K562 (cell line): ENCODE results near the gene GPN3. TPM values are rescaled to one million over a fixed set of nuclear protein-coding genes. Genes with fewer than 3 reads are reported as not detected.

Experiments
- BRD9 ChIP-seq: fragments of 450-650 bp; IDR thresholded peaks from 2 replicates; pipeline ENCODE4 v1.6.1; 2018; ENCODE audit warnings: low read depth; ENCODE audit not compliant: partially characterized antibody
- CBX1 ChIP-seq: sonication (generic); IDR thresholded peaks from 2 replicates; pipeline ENCODE4 v1.6.1; 2016; ENCODE audit warnings: antibody characterized with exemption, low read depth, mild to moderate bottlenecking
- ETV6 ChIP-seq, 3 experiments: fragments of 150-350 bp in 1 of 3; sonication (generic) in 1 of 3; formaldehyde crosslinking in 1 of 3; IDR thresholded peaks; 2 replicates each; pipeline versions ENCODE4 v1.6.1 to v1.8.0; 2014 to 2022; ENCODE audit warnings: borderline replicate concordance in 2 of 3, low read depth in 2 of 3, antibody characterized with exemption in 1 of 3, low read length in 1 of 3, mild to moderate bottlenecking in 1 of 3, missing genetic modification reagents in 1 of 3
- FOXK2 ChIP-seq, 2 experiments: fragments of 450-650 bp; IDR thresholded peaks in 1 of 2; conservative IDR thresholded peaks in 1 of 2; 2 replicates each; pipeline ENCODE4 v1.6.1; 2016; ENCODE audit warnings: low read depth in 2 of 2, mild to moderate bottlenecking in 1 of 2
- GATA2 ChIP-seq: sonication (generic); formaldehyde crosslinking; IDR thresholded peaks from 2 replicates; pipeline ENCODE4 v1.4.0; 2020; ENCODE audit warnings: mild to moderate bottlenecking, missing genetic modification reagents
- HLTF ChIP-seq: fragments of 450-650 bp; IDR thresholded peaks from 2 replicates; pipeline ENCODE4 v1.6.1; 2016
- LEF1 ChIP-seq: fragments of 450-650 bp; IDR thresholded peaks from 2 replicates; pipeline ENCODE4 v1.6.1; 2016; ENCODE audit warnings: mild to moderate bottlenecking
- MAFG ChIP-seq: fragments of 450-650 bp; conservative IDR thresholded peaks from 2 replicates; pipeline ENCODE4 v1.6.1; 2016; ENCODE audit warnings: missing genetic modification characterization, missing compliant biosample characterization
- MED1 ChIP-seq: sonication (generic); formaldehyde crosslinking; IDR thresholded peaks from 2 replicates; pipeline ENCODE4 v1.8.1; 2023; ENCODE audit warnings: missing genetic modification reagents, borderline replicate concordance
- RBFOX2 ChIP-seq: fragments of 200-400 bp; formaldehyde crosslinking; IDR thresholded peaks from 2 replicates; pipeline ENCODE4 v1.6.1; 2017; ENCODE audit warnings: low read depth, mild to moderate bottlenecking, low read length, moderate library complexity
- SETDB1 ChIP-seq: IDR thresholded peaks from one replicate; pipeline ENCODE4 v1.6.1; 2012; ENCODE audit warnings: low read length, control low read depth, inconsistent platforms
- SRSF9 ChIP-seq: fragments of 200-400 bp; formaldehyde crosslinking; IDR thresholded peaks from 2 replicates; pipeline ENCODE4 v1.6.1; 2017; ENCODE audit warnings: low read depth, low read length, borderline replicate concordance
- XRCC4 ChIP-seq: IDR thresholded peaks from one replicate; pipeline ENCODE4 v1.6.1; 2011; ENCODE audit not compliant: insufficient read depth, insufficient read length; ENCODE audit errors: extremely low read depth
- ZNF121 ChIP-seq: sonication (generic); formaldehyde crosslinking; conservative IDR thresholded peaks from 2 replicates; pipeline ENCODE4 v1.8.0; 2022; ENCODE audit warnings: missing genetic modification reagents
- ZNF134 ChIP-seq: fragments of 250-450 bp; sonication (Bioruptor Pico); conservative IDR thresholded peaks from 2 replicates; pipeline ENCODE4 v1.4.0; 2020
- ZNF23 ChIP-seq: fragments of 250-450 bp; sonication (Bioruptor Pico); IDR thresholded peaks from 2 replicates; pipeline ENCODE4 v1.4.0; 2020; ENCODE audit warnings: mild to moderate bottlenecking
- polyA plus RNA-seq, 8 experiments: library from polyadenylated mRNA; depleted of rRNA in 4 of 8; stranded (reverse) in 5 of 8; unstranded in 3 of 8; fragments of >200 nt; fragmentation: Nextera tagmentation in 2 of 8; fragmentation: Illumina TruSeq in 1 of 8; extraction: Ambion mirVana in 2 of 8; extraction: Trizol in 1 of 8; gene quantifications; 2 replicates each; pipeline versions ENCODE4 v1.2.1 to v1.2.3, GENCODE V29; 2011 to 2014; ENCODE audit warnings: inconsistent platforms in 1 of 8, missing spikeins in 1 of 8
- total RNA-seq, 7 experiments: library from RNA; depleted of rRNA in 6 of 7; stranded (reverse); fragments of >200 nt in 6 of 7; fragmentation: Illumina TruSeq in 2 of 7; extraction: Trizol in 2 of 7; gene quantifications; 2 replicates each; pipeline versions ENCODE4 v1.2.1 to v1.2.3, GENCODE V29; 2011 to 2021; ENCODE audit warnings: low replicate concordance in 1 of 7
- TF ChIP-seq, protein P1 (sequence below): IDR thresholded peaks from 2 replicates; pipeline ENCODE4 v1.6.1; 2012; ENCODE audit warnings: low read depth, low read length, improper control_type of control experiment, borderline replicate concordance
- TF ChIP-seq, protein P2 (sequence below): fragments of 250-450 bp; sonication (Bioruptor Pico); IDR thresholded peaks from 2 replicates; pipeline ENCODE4 v1.8.0; 2021; ENCODE audit warnings: moderate library complexity, mild to moderate bottlenecking, inconsistent platforms
- TF ChIP-seq, protein P3 (sequence below), 2 experiments: fragments of 450-650 bp; IDR thresholded peaks; 2 replicates each; pipeline ENCODE4 v1.6.1; 2018; ENCODE audit warnings: mild to moderate bottlenecking in 2 of 2, low read depth in 1 of 2; ENCODE audit not compliant: partially characterized antibody in 2 of 2

Gene GPN3
- total and polyA plus RNA-seq, 9 of the 15 experiments (the other 6 are each of a cell fraction or from before 2014, with no cell fraction given) = 35.8 to 123 (median 64.2) TPM

DNA sequence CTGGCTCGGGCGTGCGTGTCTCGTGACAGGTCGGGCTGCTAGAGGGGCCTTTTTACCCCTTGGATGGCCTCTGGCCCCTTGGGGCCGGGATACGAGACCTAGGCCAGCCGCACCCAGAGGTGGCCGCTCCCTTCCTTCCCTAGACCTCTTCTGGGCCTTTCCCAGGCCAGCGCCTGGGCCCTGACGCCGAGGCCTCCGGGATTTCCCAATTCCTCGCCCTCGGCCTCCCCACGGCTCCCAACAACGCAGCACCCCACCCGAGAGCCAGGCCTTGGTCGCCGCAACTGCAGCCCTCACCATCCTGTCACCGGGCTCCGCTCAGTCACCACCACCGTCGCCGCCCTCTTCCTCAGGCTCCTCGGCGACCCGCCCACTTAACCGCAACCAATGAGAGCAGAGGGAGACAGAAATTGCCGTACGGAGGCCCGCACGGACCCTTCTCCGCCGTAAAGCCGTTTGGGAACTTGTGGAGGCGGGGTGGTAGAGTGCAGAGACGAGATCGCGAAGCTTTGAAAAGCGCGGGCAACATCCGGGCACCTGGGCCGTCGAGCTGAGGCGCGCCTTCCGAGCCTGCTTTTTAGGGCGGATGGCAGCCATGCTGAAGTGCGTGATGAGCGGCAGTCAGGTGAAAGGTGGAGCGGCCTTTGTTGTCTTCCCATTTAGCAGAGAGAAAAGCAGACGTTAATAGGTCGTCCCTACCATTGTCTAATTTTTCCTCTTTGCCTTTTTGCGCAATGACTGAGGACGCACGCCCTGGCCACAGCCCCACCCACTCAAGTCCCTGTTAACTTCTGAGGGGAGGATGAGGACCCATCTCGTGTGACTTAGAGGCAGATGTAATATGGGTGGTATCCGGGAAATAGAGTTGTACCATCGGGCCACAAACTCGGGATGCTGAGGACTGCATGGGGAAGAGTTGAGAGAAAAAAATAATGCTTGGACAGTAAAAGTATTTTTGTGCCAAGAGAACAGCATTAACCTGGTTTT, 34.0 kb upstream of the GPN3 start, which contains the start of the genes RAD9B and VPS29 (continued):
- TF ChIP-seq, protein P1, sequence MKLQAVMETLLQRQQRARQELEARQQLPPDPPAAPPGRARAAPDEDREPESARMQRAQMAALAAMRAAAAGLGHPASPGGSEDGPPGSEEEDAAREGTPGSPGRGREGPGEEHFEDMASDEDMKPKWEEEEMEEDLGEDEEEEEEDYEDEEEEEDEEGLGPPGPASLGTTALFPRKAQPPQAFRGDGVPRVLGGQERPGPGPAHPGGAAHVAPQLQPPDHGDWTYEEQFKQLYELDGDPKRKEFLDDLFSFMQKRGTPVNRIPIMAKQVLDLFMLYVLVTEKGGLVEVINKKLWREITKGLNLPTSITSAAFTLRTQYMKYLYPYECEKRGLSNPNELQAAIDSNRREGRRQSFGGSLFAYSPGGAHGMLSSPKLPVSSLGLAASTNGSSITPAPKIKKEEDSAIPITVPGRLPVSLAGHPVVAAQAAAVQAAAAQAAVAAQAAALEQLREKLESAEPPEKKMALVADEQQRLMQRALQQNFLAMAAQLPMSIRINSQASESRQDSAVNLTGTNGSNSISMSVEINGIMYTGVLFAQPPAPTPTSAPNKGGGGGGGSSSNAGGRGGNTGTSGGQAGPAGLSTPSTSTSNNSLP = no peak
- TF ChIP-seq XRCC4 = no peak
- no peak; the same call in none of the 2 replicates for TF ChIP-seq LEF1
- no peak for TF ChIP-seq SETDB1
- TF ChIP-seq ZNF121 (CRISPR knock-in tag) = no peak; the same call in 1 of the 2 replicates
- TF ChIP-seq GATA2 (CRISPR knock-in tag) = no peak
- TF ChIP-seq SRSF9 = no peak
- 0 out of 2 replicates have a peak, but pooled peaks have one; percentile 36 for TF ChIP-seq ZNF134 (CRISPR knock-in tag)
- peak; percentile 100 for TF ChIP-seq RBFOX2
- TF ChIP-seq ZNF23 (CRISPR knock-in tag) = no peak
- TF ChIP-seq, protein P2, sequence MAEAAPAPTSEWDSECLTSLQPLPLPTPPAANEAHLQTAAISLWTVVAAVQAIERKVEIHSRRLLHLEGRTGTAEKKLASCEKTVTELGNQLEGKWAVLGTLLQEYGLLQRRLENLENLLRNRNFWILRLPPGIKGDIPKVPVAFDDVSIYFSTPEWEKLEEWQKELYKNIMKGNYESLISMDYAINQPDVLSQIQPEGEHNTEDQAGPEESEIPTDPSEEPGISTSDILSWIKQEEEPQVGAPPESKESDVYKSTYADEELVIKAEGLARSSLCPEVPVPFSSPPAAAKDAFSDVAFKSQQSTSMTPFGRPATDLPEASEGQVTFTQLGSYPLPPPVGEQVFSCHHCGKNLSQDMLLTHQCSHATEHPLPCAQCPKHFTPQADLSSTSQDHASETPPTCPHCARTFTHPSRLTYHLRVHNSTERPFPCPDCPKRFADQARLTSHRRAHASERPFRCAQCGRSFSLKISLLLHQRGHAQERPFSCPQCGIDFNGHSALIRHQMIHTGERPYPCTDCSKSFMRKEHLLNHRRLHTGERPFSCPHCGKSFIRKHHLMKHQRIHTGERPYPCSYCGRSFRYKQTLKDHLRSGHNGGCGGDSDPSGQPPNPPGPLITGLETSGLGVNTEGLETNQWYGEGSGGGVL (CRISPR knock-in tag) = no peak
- TF ChIP-seq, protein P3, sequence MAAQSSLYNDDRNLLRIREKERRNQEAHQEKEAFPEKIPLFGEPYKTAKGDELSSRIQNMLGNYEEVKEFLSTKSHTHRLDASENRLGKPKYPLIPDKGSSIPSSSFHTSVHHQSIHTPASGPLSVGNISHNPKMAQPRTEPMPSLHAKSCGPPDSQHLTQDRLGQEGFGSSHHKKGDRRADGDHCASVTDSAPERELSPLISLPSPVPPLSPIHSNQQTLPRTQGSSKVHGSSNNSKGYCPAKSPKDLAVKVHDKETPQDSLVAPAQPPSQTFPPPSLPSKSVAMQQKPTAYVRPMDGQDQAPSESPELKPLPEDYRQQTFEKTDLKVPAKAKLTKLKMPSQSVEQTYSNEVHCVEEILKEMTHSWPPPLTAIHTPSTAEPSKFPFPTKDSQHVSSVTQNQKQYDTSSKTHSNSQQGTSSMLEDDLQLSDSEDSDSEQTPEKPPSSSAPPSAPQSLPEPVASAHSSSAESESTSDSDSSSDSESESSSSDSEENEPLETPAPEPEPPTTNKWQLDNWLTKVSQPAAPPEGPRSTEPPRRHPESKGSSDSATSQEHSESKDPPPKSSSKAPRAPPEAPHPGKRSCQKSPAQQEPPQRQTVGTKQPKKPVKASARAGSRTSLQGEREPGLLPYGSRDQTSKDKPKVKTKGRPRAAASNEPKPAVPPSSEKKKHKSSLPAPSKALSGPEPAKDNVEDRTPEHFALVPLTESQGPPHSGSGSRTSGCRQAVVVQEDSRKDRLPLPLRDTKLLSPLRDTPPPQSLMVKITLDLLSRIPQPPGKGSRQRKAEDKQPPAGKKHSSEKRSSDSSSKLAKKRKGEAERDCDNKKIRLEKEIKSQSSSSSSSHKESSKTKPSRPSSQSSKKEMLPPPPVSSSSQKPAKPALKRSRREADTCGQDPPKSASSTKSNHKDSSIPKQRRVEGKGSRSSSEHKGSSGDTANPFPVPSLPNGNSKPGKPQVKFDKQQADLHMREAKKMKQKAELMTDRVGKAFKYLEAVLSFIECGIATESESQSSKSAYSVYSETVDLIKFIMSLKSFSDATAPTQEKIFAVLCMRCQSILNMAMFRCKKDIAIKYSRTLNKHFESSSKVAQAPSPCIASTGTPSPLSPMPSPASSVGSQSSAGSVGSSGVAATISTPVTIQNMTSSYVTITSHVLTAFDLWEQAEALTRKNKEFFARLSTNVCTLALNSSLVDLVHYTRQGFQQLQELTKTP (IDR thresholded peaks at IDR 0.05; ENCODE audit: low read depth in 1 of 2, partially characterized antibody in 2 of 2) = peak; percentile 69 to 81
- no peak for TF ChIP-seq MAFG (tag)
- TF ChIP-seq ETV6 (IDR thresholded peaks at IDR 0.05; ENCODE audit: borderline replicate concordance in 1 of 2, low read depth in 2 of 2, low read length in 1 of 2) = 0 out of 4 replicates have a peak, but pooled peaks of 1 of the 2 experiments have one; percentile 1
- TF ChIP-seq ETV6 (CRISPR knock-in tag; IDR thresholded peaks at IDR 0.05; ENCODE audit: borderline replicate concordance) = peak; percentile 95
- no peak for TF ChIP-seq MED1 (CRISPR knock-in tag)
- TF ChIP-seq FOXK2 (conservative IDR thresholded peaks at IDR 0.05 in 1 of 2, IDR thresholded peaks at IDR 0.05 in 1 of 2; ENCODE audit: low read depth in 2 of 2) = peak in 1 of 2 experiments; percentile 67; a peak in 1 of 4 replicates
- TF ChIP-seq CBX1 = peak; percentile 41; the same call in 1 of the 2 replicates
- TF ChIP-seq BRD9 = no peak
- TF ChIP-seq HLTF = no peak
